SK-N-SH (cell line): ENCODE data around the gene HLF. TPM values are rescaled to one million over a fixed set of nuclear protein-coding genes. Genes with fewer than 3 reads are reported as not detected.

ENCODE experiments used
- CTCF ChIA-PET: fragments of 300-600, 350-600 bp; formaldehyde crosslinking; extraction: SDS; loops from one replicate; lab custom pipeline; 2021; lab: Yijun Ruan, JAX
- POLR2A ChIA-PET: fragments of 350-600 bp; sonication (Branson Sonifier 250); formaldehyde crosslinking; extraction: SDS; loops from one replicate; lab custom pipeline; 2020; ENCODE audit warnings: antibody characterized with exemption, inconsistent platforms; lab: Yijun Ruan, JAX
- DNase-seq: peaks from one replicate; pipeline ENCODE4 v3.0.0; 2012
- H2AFZ ChIP-seq: fragments of 200-600 bp; sonication (generic); 2 replicates; pipeline ENCODE4 v1.8.1; 2016; ENCODE audit warnings: antibody characterized with exemption, mild to moderate bottlenecking, low read depth
- H3F3A ChIP-seq: fragments of 200-600 bp; sonication (generic); replicated peaks from 2 replicates; pipeline ENCODE3; 2016; ENCODE audit warnings: antibody characterized with exemption, mild to moderate bottlenecking; ENCODE audit not compliant: insufficient read depth
- H3K27ac ChIP-seq, 2 experiments: fragments of 200-500 bp in 1 of 2; fragments of 200-600 bp in 1 of 2; sonication (Bioruptor generic) in 1 of 2; sonication (generic), shearing (Covaris generic) in 1 of 2; 2 replicates each; pipeline versions ENCODE4 v1.5.1 to v1.6.1; 2014 to 2016; ENCODE audit warnings: low read depth in 2 of 2, inconsistent platforms in 1 of 2, low read length in 1 of 2, mild to moderate bottlenecking in 1 of 2, mixed read lengths in 1 of 2
- H3K27me3 ChIP-seq: fragments of 200-600 bp; sonication (generic), shearing (Covaris generic); 2 replicates; pipeline ENCODE4 v1.6.1; 2016; ENCODE audit warnings: mixed run types; ENCODE audit not compliant: insufficient read depth
- H3K36me3 ChIP-seq, 2 experiments: fragments of 200-500 bp in 1 of 2; fragments of 200-600 bp in 1 of 2; sonication (Bioruptor generic) in 1 of 2; sonication (generic) in 1 of 2; replicated peaks in 1 of 2; 2 replicates each; pipeline versions ENCODE3 to v1.5.1; 2014 to 2016; ENCODE audit warnings: low read length in 1 of 2, mild to moderate bottlenecking in 1 of 2; ENCODE audit not compliant: insufficient read depth in 2 of 2, control insufficient read depth in 1 of 2
- H3K4me1 ChIP-seq, 2 experiments: fragments of 200-500 bp in 1 of 2; fragments of 200-600 bp in 1 of 2; sonication (Bioruptor generic) in 1 of 2; sonication (generic), shearing (Covaris generic) in 1 of 2; 2 replicates each; pipeline versions ENCODE4 v1.5.1 to v1.6.1; 2014 to 2016; ENCODE audit warnings: low read depth in 1 of 2, low read length in 1 of 2, mixed run types in 1 of 2; ENCODE audit not compliant: insufficient read depth in 2 of 2, control insufficient read depth in 1 of 2
- H3K4me2 ChIP-seq: fragments of 200-600 bp; sonication (generic), shearing (Covaris generic); 2 replicates; pipeline ENCODE4 v1.6.1; 2017; ENCODE audit warnings: mixed run types
- H3K4me3 ChIP-seq, 2 experiments: fragments of 200-500 bp in 1 of 2; fragments of 200-600 bp in 1 of 2; sonication (Bioruptor generic) in 1 of 2; sonication (generic), shearing (Covaris generic) in 1 of 2; 2 replicates each; pipeline versions ENCODE4 v1.5.1 to v1.8.1; 2014 to 2016; ENCODE audit warnings: low read depth in 2 of 2, inconsistent platforms in 1 of 2, low read length in 1 of 2, mild to moderate bottlenecking in 1 of 2, mixed read lengths in 1 of 2, moderate library complexity in 1 of 2
- H3K79me2 ChIP-seq: fragments of 200-600 bp; sonication (generic); 2 replicates; pipeline ENCODE4 v1.8.1; 2017; ENCODE audit warnings: mild to moderate bottlenecking; ENCODE audit not compliant: insufficient read depth
- H3K9ac ChIP-seq: fragments of 200-600 bp; sonication (generic); 2 replicates; pipeline ENCODE4 v1.6.1; 2017; ENCODE audit warnings: mixed run types
- H3K9me2 ChIP-seq: fragments of 200-600 bp; sonication (generic); 2 replicates; pipeline ENCODE4 v1.6.1; 2017; ENCODE audit warnings: mixed run types
- H3K9me3 ChIP-seq: fragments of 200-600 bp; sonication (generic); 2 replicates; pipeline ENCODE4 v1.6.1; 2017; ENCODE audit warnings: mixed run types, mild to moderate bottlenecking, moderate library complexity
- H4K20me1 ChIP-seq: fragments of 200-600 bp; sonication (generic); 2 replicates; pipeline ENCODE4 v1.6.1; 2017; ENCODE audit warnings: mild to moderate bottlenecking, mixed run types; ENCODE audit not compliant: insufficient read depth
- EZH2phosphoT487 ChIP-seq: fragments of 200-600 bp; sonication (generic); IDR thresholded peaks from 2 replicates; pipeline ENCODE4 v1.6.1; 2017; ENCODE audit warnings: low read depth, mixed run types, mild to moderate bottlenecking, antibody characterized with exemption, moderate library complexity, borderline replicate concordance
- FOXJ3 ChIP-seq: sonication (generic); formaldehyde crosslinking; IDR thresholded peaks from 2 replicates; pipeline ENCODE4 v1.5.1; 2020; ENCODE audit warnings: mild to moderate bottlenecking, missing genetic modification reagents
- IRF3 ChIP-seq: fragments of 150-350 bp; IDR thresholded peaks from 2 replicates; pipeline ENCODE4 v1.6.1; 2016; ENCODE audit warnings: mild to moderate bottlenecking, low read depth, low read length
- MEF2A ChIP-seq: IDR thresholded peaks from 2 replicates; pipeline ENCODE4 v1.4.0; 2012; ENCODE audit warnings: low read depth, borderline replicate concordance
- NFIC ChIP-seq: IDR thresholded peaks from 2 replicates; pipeline ENCODE4 v1.4.0; 2012; ENCODE audit warnings: borderline replicate concordance
- RAD21 ChIP-seq: IDR thresholded peaks from 2 replicates; pipeline ENCODE4 v1.6.1; 2012; ENCODE audit warnings: mild to moderate bottlenecking, low read length
- RFX5 ChIP-seq: IDR thresholded peaks from 2 replicates; pipeline ENCODE4 v1.6.1; 2012; ENCODE audit warnings: mild to moderate bottlenecking, improper control_type of control experiment, low read length
- SMC3 ChIP-seq: IDR thresholded peaks from 2 replicates; pipeline ENCODE4 v1.6.1; 2012; ENCODE audit warnings: low read depth, low read length, improper control_type of control experiment
- whole genome bisulfite sequencing: methylation state at CpG from one replicate; pipeline ENCODE4 v1.1.6; 2017; ENCODE audit warnings: low lambda C conversion rate; 5-methylcytosine and 5-hydroxymethylcytosine counted together
- polyA plus RNA-seq, 3 experiments: library from polyadenylated mRNA; depleted of rRNA; stranded (reverse); fragments of >200 nt; gene quantifications; 2 replicates each; pipeline ENCODE4 v1.2.3, GENCODE V29; 2012
- TF ChIP-seq, protein P1 (sequence below): fragments of 200-600 bp; sonication (generic); IDR thresholded peaks from 2 replicates; pipeline ENCODE4 v1.6.1; 2017; ENCODE audit warnings: antibody characterized with exemption, mild to moderate bottlenecking, moderate library complexity
- TF ChIP-seq, protein P2 (sequence below): fragments of 150-350 bp; IDR thresholded peaks from 2 replicates; pipeline ENCODE4 v1.6.1; 2017; ENCODE audit warnings: antibody characterized with exemption, low read length, low read depth, borderline replicate concordance

The HLF gene
- polyA plus RNA-seq, 1 of the 3 experiments (the other 2 are of a cell fraction), result 0.03 TPM

- H3K79me2 ChIP-seq, result no peaks in the 10 kb centered on the region
- H2AFZ ChIP-seq, result 0 out of 2 replicates have a peak overlapping the region, but pooled peaks have one; percentile 37
- peak overlapping the region; percentile 74 for H3K4me2 ChIP-seq
Observed at GRCh38 chr17:55264278-55264644, 499 bp upstream of the HLF start.

DNA sequence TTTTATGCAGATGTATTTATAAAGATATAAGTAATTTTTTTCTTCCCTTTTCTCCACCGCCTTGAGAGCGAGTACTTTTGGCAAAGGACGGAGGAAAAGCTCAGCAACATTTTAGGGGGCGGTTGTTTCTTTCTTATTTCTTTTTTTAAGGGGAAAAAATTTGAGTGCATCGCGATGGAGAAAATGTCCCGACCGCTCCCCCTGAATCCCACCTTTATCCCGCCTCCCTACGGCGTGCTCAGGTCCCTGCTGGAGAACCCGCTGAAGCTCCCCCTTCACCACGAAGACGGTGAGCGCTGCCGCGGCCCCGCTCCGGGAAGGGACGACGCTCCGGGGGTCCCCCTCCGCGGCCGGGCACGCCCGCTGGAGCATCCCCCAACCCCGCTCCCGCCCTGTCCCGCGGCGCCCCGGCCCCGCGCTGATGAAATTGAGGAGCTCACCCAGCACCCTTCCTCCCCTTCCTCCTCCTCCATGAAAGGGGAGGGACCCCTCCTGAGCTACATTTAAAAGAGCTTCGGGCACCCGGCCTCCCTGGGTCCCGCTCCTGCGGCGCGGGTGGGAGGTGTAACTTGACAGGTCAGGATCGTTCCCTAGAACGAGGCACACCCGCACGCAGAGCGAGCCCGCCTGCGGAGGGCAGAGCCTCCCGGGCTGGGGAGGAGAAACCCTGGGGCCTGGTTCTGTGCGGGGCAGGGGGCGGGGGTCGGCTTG is 706 bp downstream of the HLF start:
- WGBS, result 7% methylated on average over 49 of the region's 52 CpGs
- POLR2A ChIA-PET, result interaction anchor here (1.0 to 2.2 kb wide), 4 partner anchors 8 to 88 kb away, joined by 3 to 8 read pairs (median 4); no protein-coding TSS in a partner anchor

More at GRCh38 chr17:55264278-55264644, 499 bp upstream of the HLF start:
- no peak overlapping the region for H3K27ac ChIP-seq
- no peaks in the 10 kb centered on the region for H3K9me3 ChIP-seq
- no peak overlapping the region for H3K9ac ChIP-seq
- no peaks in the 10 kb centered on the region for H3K36me3 ChIP-seq
- ChIA-PET CTCF (interaction anchor here (0.5 to 6.9 kb wide), 13 partner anchors 9 to 360 kb away, joined by 3 to 60 read pairs (median 4); no protein-coding TSS in a partner anchor), POLR2A (interaction anchor here (2.2 kb wide), 1 partner anchor 26 kb away, joined by 8 read pairs; no protein-coding TSS in a partner anchor)
- DNase-seq, result peak; percentile 62
- H3F3A ChIP-seq, result peaks cover 4% of the 10 kb centered on the region
- WGBS, result 27% methylated on average over 13 of the region's 13 CpGs
- peak overlapping the region; percentile 44 to 47; a peak in 3 of 4 replicates for H3K4me3 ChIP-seq
- H3K4me1 ChIP-seq, result peaks cover 0 to 10% of the 10 kb centered on the region in 2 experiments; a peak in 2 of 4 replicates
- peaks cover 20% of the 10 kb centered on the region for H3K27me3 ChIP-seq
- H4K20me1 ChIP-seq, result no peaks in the 10 kb centered on the region
- H3K9me2 ChIP-seq, result no peaks in the 10 kb centered on the region
- TF ChIP-seq MEF2A, result no peak
- no peak for TF ChIP-seq RAD21
- no peak for TF ChIP-seq SMC3
- no peak for TF ChIP-seq NFIC
- TF ChIP-seq EZH2phosphoT487, result no peak
- TF ChIP-seq, protein P1, sequence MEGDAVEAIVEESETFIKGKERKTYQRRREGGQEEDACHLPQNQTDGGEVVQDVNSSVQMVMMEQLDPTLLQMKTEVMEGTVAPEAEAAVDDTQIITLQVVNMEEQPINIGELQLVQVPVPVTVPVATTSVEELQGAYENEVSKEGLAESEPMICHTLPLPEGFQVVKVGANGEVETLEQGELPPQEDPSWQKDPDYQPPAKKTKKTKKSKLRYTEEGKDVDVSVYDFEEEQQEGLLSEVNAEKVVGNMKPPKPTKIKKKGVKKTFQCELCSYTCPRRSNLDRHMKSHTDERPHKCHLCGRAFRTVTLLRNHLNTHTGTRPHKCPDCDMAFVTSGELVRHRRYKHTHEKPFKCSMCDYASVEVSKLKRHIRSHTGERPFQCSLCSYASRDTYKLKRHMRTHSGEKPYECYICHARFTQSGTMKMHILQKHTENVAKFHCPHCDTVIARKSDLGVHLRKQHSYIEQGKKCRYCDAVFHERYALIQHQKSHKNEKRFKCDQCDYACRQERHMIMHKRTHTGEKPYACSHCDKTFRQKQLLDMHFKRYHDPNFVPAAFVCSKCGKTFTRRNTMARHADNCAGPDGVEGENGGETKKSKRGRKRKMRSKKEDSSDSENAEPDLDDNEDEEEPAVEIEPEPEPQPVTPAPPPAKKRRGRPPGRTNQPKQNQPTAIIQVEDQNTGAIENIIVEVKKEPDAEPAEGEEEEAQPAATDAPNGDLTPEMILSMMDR, result no peak
- no peak for TF ChIP-seq RFX5
- no peak for TF ChIP-seq FOXJ3 (CRISPR knock-in tag)
- TF ChIP-seq IRF3, result no peak
- TF ChIP-seq, protein P2, sequence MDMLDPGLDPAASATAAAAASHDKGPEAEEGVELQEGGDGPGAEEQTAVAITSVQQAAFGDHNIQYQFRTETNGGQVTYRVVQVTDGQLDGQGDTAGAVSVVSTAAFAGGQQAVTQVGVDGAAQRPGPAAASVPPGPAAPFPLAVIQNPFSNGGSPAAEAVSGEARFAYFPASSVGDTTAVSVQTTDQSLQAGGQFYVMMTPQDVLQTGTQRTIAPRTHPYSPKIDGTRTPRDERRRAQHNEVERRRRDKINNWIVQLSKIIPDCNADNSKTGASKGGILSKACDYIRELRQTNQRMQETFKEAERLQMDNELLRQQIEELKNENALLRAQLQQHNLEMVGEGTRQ, result no peak

More for the DNA sequence above, 706 bp downstream of the HLF start:
- Histone ChIP-seq H3K4me3 (peak overlapping the region; percentile 44 to 47), H3K9me3 (no peaks in the 10 kb centered on the region), H3K27me3 (peaks cover 20% of the 10 kb centered on the region), H2AFZ (peak overlapping the region; percentile 58; the same call in 1 of the 2 replicates), H3K27ac (no peak overlapping the region), H3K36me3 (no peaks in the 10 kb centered on the region), H3K4me2 (peak overlapping the region; percentile 74), H3F3A (peaks cover 4% of the 10 kb centered on the region), H4K20me1 (no peaks in the 10 kb centered on the region), H3K9ac (no peak overlapping the region), H3K9me2 (no peaks in the 10 kb centered on the region), H3K79me2 (no peaks in the 10 kb centered on the region), H3K4me1 (peaks cover 0 to 10% of the 10 kb centered on the region in 2 experiments; a peak in 2 of 4 replicates)
- CTCF ChIA-PET, result interaction anchor here (0.7 to 6.9 kb wide), 18 partner anchors 9 to 272 kb away, joined by 3 to 60 read pairs (median 3); no protein-coding TSS in a partner anchor
- TF ChIP-seq EZH2phosphoT487 (0 out of 2 replicates have a peak, but pooled peaks have one; percentile 59), RFX5 (no peak)
- DNase-seq, result peak; percentile 82
